ENCODE measurements around the gene NMRAL1.

NMRAL1 gene

GRCh38 chr16:4474192-4474961 lies at the start of gene NMRAL1:
Gene NMRAL1 (minus strand): TSS chr16:4474625. CDS start chr16:4474132, 493 bp downstream.
- DNase-seq (ENCODE audit: low read depth in 2 of 2) = peak; percentile 54 to 75

DNA sequence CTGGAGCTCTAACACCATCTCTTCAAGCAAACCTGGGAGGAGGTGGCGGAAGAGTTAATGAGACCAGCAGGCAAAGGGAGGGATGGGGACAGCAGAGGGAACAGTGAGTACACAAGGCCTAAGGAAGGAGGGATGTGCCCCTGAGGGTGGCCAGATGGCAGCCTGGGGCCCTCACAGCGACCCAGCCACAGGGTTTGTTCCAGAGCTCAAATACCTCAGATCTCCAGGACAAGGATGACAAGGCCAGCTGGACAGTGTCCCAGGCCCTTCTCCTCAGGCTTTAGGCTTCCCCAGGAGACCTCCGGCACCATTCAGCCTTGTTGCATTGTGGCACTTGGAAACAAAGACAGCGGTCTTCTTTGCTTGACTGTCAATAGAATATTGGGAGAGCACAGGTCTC lies 49.3 kb upstream of the NMRAL1 start:
- DNase-seq (ENCODE audit: low read depth in 2 of 2) = no peak

- no peak for DNase-seq (ENCODE audit: low read depth in 2 of 2)
These were observed 47.7 kb upstream of the NMRAL1 start for GRCh38 chr16:4522051-4522581.

DNA sequence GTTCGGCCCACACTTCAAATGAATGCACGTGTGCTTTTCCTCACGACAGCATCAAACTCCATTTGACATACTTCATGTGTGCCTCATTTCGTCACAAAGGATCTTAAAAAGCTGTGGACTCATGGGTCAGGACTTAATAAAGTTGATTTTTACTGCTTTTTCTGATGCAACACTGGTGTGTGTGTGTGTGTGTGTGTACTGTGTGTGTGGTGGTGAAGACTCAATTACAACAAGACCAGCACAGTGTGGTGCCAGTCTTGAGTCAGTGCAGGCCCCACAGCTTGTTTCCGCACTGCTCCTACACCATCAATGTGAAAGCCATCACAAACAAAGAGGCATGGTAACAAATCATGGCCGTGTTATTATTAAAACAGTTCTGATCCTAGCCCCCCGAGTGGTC lies 46.5 kb upstream of the NMRAL1 start:
- DNase-seq (ENCODE audit: low read depth in 2 of 2) = no peak

DNA sequence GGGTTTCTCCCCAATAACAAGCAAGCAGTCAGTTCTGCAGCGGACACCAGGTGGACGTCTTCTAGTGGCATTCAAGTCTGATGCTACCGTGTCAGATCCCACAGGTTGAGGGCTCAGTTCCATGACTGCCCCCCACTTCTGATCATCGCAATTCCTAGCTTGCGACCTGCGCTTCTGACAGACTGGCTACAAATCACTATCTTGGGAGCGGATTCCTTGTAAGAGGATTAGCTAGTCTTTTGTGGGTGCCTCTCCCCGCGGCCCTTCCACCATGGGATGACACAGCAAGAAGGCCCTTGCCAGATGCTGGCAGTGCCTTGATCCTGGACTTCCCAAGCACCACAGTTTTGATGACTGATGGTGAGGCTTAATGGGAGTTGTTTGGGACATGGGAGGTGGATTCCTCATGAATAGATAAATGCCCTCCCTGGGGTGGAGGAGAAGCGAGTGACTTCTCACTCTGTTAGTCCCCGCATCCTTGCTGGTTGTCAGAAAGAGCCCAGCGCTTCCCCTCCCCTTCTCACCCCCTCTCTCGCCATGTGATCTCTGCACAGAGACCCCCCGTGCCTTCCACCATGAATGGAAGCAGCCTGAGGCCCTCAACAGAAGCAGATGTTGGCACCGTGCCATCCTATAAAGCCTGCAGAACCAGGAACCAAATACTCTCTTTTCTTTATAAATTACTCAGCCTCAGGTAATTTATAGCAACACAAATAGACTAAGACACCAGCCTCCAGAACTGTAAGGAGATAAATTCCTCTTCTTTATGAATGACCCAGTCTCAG lies 45.0 kb upstream of the NMRAL1 start:
- DNase-seq (ENCODE audit: low read depth in 2 of 2) = no peak

DNA sequence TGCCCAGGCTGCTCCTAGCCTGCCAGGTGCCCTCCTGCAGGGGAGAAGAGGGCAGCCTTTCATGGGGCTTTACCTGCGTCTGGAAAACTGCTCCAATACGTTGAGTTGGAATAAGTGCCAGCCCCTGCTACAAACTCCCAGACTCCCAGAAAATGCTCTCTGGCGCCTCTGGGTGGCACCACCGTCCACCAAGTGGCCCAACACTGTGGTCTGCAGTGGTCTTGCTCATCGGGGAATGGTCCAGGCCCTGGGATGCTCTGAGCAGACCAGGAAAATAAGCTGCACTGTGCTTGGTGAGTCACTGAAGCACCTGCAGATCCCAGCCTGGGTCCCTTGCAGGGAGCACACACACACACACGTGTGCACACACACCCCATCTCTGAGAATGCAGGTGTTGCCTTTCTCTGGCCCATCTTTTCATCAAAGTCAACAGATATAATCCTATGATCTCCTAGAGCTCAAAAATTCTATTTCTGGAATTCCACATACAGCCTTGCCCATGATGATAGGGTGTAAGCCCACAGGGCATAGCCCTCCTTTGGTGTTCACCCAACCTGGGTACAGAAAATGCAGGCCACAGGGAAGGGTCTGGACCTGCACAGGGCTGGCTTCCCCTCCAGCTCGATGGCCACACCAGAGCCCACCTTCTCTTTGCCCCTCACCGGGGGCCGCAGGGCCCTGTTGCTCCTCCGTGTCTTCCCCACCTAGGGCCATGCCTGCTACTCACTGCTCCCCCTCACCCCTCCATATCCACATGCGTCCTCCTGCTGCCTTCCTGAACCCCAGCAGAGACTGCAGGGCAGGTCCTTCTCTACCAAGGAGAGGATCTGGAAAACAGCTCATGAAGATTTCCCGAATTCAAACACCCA lies 43.6 kb upstream of the NMRAL1 start:
- DNase-seq (ENCODE audit: low read depth in 2 of 2) = no peak

- no peak for DNase-seq (ENCODE audit: low read depth in 2 of 2)
These were observed 41.3 kb upstream of the NMRAL1 start for GRCh38 chr16:4515611-4516233.

DNA sequence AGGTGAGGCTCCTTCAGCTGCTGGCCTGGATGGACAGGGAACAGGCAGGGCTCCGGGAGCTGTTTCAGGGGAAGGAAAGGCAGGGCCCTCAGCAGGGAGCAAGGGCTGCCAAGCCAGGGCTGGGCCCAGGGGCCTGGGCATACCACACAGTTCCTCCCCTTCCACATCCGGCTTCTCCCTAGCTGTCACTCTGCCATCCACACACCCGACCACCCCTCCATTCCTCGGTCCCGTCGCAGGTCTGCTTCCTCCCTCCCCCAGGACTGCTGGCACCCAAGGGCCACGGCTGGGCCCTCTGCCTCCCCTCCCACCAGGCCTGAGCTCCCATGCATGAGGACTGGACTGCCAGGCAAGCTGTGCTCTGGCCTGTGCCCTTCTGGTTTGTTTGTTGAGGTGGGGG lies 40.2 kb upstream of the NMRAL1 start:
- DNase-seq (ENCODE audit: low read depth in 2 of 2) = no peak

GRCh38 chr16:4513881-4514280 lies 39.5 kb upstream of the NMRAL1 start:
- no peak for DNase-seq (ENCODE audit: low read depth in 2 of 2)

- no peak for DNase-seq (ENCODE audit: low read depth in 2 of 2)
These were observed 38.8 kb upstream of the NMRAL1 start for GRCh38 chr16:4513086-4513860.

GRCh38 chr16:4512473-4512872 lies 38.0 kb upstream of the NMRAL1 start:
- DNase-seq (ENCODE audit: low read depth in 2 of 2) = no peak

- no peak for DNase-seq (ENCODE audit: low read depth in 2 of 2)
These were observed 37.1 kb upstream of the NMRAL1 start for GRCh38 chr16:4511441-4512082.

DNA sequence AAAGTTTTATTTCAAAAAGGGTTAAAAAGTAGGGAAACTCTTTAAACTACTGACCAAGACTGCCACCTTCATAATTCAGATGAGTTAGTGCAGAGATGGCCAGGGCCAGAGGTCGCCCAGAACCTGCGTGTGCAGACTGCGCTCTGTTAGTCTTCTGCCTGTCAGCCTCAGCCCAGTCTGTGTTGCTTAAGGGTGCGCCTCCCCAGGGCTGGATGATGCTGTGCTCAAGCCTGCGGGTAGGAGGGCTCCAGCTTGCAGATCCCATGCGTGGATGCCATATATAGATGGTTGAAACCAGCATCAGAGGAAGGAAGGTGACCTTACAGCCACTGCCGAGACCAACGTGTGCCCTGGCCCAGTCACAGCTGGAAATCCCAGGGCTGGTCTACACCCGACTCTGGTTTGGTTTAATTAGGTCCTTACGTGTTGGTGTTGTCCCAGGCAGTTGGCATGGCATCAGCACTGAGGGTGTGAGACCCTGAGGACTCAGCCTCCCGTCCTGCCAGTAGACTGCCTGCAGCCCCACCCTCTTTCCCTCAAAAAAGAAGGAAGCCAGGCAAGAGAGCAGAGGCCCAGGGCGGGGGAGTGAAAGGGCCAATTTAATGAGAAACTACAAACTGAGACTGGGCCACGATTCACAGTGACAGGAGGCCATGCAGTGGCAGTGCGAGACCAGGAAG lies 36.5 kb upstream of the NMRAL1 start:
- DNase-seq (ENCODE audit: low read depth in 2 of 2) = no peak

- no peak for DNase-seq (ENCODE audit: low read depth in 2 of 2)
These were observed 35.7 kb upstream of the NMRAL1 start for GRCh38 chr16:4510131-4510530.

- DNase-seq (ENCODE audit: low read depth in 2 of 2) = no peak
These were observed 35.0 kb upstream of the NMRAL1 start for GRCh38 chr16:4509420-4509819.

DNA sequence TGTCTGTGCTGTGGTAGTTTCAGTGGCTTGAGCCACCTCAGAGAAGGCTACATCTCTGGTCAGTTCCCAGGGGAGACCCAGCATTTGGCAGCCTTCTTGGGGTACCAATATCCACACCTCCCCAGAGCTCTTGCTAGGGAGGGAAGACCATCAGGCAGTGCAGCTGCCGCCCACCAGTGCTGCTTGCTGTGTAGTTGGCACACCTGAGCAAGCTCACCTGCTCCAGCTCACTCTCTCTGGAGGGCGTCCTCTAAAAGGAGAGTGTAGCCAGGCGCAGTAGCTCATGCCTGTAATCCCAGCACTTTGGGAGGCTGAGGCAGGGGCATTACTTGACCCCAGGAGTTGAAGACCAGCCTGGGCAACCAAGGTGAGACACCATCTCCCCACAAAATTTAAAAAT lies 34.4 kb upstream of the NMRAL1 start:
- DNase-seq (ENCODE audit: low read depth in 2 of 2) = no peak

GRCh38 chr16:4507588-4508345 lies 33.3 kb upstream of the NMRAL1 start:
- DNase-seq (ENCODE audit: low read depth in 2 of 2) = no peak

DNA sequence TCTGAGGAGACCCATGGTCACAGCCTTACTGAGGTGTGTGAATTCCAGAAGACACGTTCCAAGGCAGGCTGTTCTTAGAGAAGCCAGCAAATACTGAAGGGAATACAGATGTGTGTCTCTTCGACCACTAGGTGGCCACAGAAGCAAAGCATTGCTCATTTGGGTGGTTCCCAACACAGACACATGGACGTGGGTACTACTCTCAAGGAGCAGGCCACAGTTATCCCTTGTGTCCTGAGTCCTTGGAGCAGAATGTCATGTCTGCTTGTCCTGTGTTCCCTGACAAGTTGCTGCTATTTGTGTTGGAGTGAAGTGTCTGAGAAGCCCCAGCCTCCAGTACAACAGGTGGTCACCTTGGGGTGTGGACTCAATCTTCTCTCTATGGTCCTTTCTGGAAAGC lies 32.0 kb upstream of the NMRAL1 start:
- peak in 1 of 2 donors; percentile 44 for DNase-seq (ENCODE audit: low read depth in 2 of 2)
